HepG2 (cell line): ENCODE measurements around the gene HOXB4.

ENCODE experiments used
- BRCA1 ChIP-seq: sonication (generic); formaldehyde crosslinking; IDR thresholded peaks from 2 replicates; pipeline ENCODE4 v1.4.0; 2020; ENCODE audit warnings: missing genetic modification reagents
- FLYWCH1 ChIP-seq: sonication (generic); formaldehyde crosslinking; IDR thresholded peaks from 2 replicates; pipeline ENCODE4 v1.8.1; 2023; ENCODE audit warnings: mild to moderate bottlenecking, missing genetic modification reagents
- FOXM1 ChIP-seq: sonication (generic); formaldehyde crosslinking; IDR thresholded peaks from 2 replicates; pipeline ENCODE4 v1.5.0; 2020; ENCODE audit warnings: missing genetic modification reagents
- HDAC2 ChIP-seq: sonication (generic); formaldehyde crosslinking; IDR thresholded peaks from 2 replicates; pipeline ENCODE4 v1.4.0; 2020; ENCODE audit warnings: missing genetic modification reagents
- MXI1 ChIP-seq: IDR thresholded peaks from 3 replicates; pipeline ENCODE4 v1.6.1; 2012; ENCODE audit warnings: low read depth, low read length, inconsistent platforms, borderline replicate concordance
- MYC ChIP-seq: sonication (generic); formaldehyde crosslinking; IDR thresholded peaks from 2 replicates; pipeline ENCODE4 v1.9.0; 2021; ENCODE audit warnings: missing genetic modification reagents, borderline replicate concordance
- POLR2A ChIP-seq, 2 experiments: IDR thresholded peaks; 2 replicates each; pipeline ENCODE4 v1.6.1; 2011; ENCODE audit warnings: low read depth in 2 of 2, low read length in 2 of 2, mild to moderate bottlenecking in 1 of 2, moderate library complexity in 1 of 2; ENCODE audit not compliant: insufficient read depth in 1 of 2
- TCF7 ChIP-seq: sonication (generic); IDR thresholded peaks from 2 replicates; pipeline ENCODE4 v1.6.1; 2016; ENCODE audit warnings: antibody characterized with exemption, low read depth
- TEAD2 ChIP-seq: sonication (generic); formaldehyde crosslinking; IDR thresholded peaks from 2 replicates; pipeline ENCODE4 v1.9.0; 2021; ENCODE audit warnings: missing genetic modification reagents
- ZBTB7B ChIP-seq: sonication (generic); formaldehyde crosslinking; IDR thresholded peaks from 2 replicates; pipeline ENCODE4 v1.4.0; 2020; ENCODE audit warnings: missing genetic modification reagents
- ZFYVE20 ChIP-seq: sonication (generic); formaldehyde crosslinking; IDR thresholded peaks from 2 replicates; pipeline ENCODE4 v1.8.0; 2023; ENCODE audit warnings: low read depth, mild to moderate bottlenecking, moderate library complexity, missing genetic modification reagents, borderline replicate concordance
- ZNF136 ChIP-seq: sonication (generic); formaldehyde crosslinking; IDR thresholded peaks from 2 replicates; pipeline ENCODE4 v1.8.1; 2022; ENCODE audit warnings: low read depth, mild to moderate bottlenecking, moderate library complexity, missing genetic modification reagents

DNA sequence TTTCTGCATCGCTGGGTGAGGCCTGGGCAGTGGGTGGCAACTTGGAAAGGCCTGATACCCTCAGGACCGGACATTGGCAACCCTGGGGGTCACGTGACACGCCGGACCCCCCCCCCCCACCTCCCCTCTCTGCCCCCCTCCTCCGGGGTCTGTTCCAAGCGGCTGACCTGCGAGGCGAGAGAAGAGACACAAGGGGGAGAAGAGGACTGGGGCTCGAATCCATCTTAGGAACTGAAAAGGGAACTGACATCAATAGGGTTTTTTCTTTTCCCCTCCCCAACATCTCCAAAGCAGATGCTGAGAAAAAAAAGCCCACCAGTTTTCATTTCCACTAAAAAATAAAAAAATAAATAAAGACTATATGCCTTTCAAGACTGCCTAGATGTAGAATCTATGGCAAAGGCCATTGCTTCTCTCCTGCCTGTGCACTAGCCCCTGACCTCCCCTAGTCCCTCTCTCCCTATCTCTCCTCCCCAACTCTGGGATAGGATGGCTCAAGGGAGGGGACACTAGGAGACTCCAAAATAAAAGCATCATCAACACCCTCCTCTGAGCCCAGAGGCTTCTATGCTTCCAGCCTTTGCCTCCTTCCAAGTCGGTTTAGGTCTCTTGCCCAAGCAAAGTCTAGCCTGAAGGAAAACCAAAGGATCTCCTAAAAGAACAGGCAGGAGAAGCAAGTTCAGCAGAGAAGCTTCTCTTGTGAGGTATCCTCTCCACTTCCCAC, 25.5 kb downstream of the HOXB4 start:
- no peak for TF ChIP-seq POLR2A (IDR thresholded peaks at IDR 0.05; ENCODE audit: insufficient read depth in 1 of 2, low read depth in 2 of 2, low read length in 2 of 2)
- no peak for TF ChIP-seq FOXM1 (CRISPR knock-in tag)
- TF ChIP-seq ZFYVE20 (CRISPR knock-in tag), result no peak
- TF ChIP-seq MYC (CRISPR knock-in tag), result no peak
- no peak for TF ChIP-seq FLYWCH1
- TF ChIP-seq ZNF136, result no peak
- no peak for TF ChIP-seq BRCA1
- no peak for TF ChIP-seq MXI1
- TF ChIP-seq TCF7, result no peak
- no peak for TF ChIP-seq ZBTB7B (CRISPR knock-in tag)
- TF ChIP-seq HDAC2 (CRISPR knock-in tag), result no peak
- TF ChIP-seq TEAD2 (CRISPR knock-in tag), result no peak
